Hematopoietic multipotent progenitor cell treated with erythropoietin and hydrocortisone succinate and interleukin-3 and kit ligand, for 8 days (in vitro differentiated cells): Measurements from ENCODE around the gene LTBP2.

Experiments used
- DNase-seq: peaks from one replicate; pipeline ENCODE4 v3.0.0-alpha.2; 2015

The LTBP2 gene

GRCh38 chr14:74569806-74570591 is 42.0 kb downstream of the LTBP2 start:
- no peak for DNase-seq

GRCh38 chr14:74569387-74569786 is 42.6 kb downstream of the LTBP2 start:
- DNase-seq, result no peak

- DNase-seq, result no peak
Measured at GRCh38 chr14:74568911-74569310, 43.1 kb downstream of the LTBP2 start.

GRCh38 chr14:74568380-74568649 is 43.7 kb downstream of the LTBP2 start:
- no peak for DNase-seq

- DNase-seq, result no peak
Measured at GRCh38 chr14:74567646-74568379, 44.2 kb downstream of the LTBP2 start.

- no peak for DNase-seq
Measured at GRCh38 chr14:74567219-74567618, 44.8 kb downstream of the LTBP2 start.

GRCh38 chr14:74566174-74567141 is 45.6 kb downstream of the LTBP2 start:
- no peak for DNase-seq

GRCh38 chr14:74563586-74564159 is 48.4 kb downstream of the LTBP2 start:
- DNase-seq, result no peak

- no peak for DNase-seq
Measured at GRCh38 chr14:74563233-74563585, 48.8 kb downstream of the LTBP2 start.

- no peak for DNase-seq
Measured at GRCh38 chr14:74562515-74563232, 49.4 kb downstream of the LTBP2 start.

GRCh38 chr14:74558655-74559054 is 53.4 kb downstream of the LTBP2 start:
- DNase-seq, result no peak

- no peak for DNase-seq
Measured at GRCh38 chr14:74557691-74558090, 54.3 kb downstream of the LTBP2 start.

- no peak for DNase-seq
Measured at GRCh38 chr14:74555476-74556050, 56.5 kb downstream of the LTBP2 start.

GRCh38 chr14:74554742-74555362 is 57.2 kb downstream of the LTBP2 start:
- DNase-seq, result no peak

GRCh38 chr14:74552623-74553022 is 59.4 kb downstream of the LTBP2 start:
- no peak for DNase-seq

GRCh38 chr14:74551431-74552371 is 60.3 kb downstream of the LTBP2 start:
- no peak for DNase-seq

GRCh38 chr14:74551001-74551400 is 61.0 kb downstream of the LTBP2 start:
- no peak for DNase-seq

GRCh38 chr14:74550071-74550470 is 62.0 kb downstream of the LTBP2 start:
- DNase-seq, result no peak

- no peak for DNase-seq
Measured at GRCh38 chr14:74549588-74549987, 62.4 kb downstream of the LTBP2 start.

- DNase-seq, result peak; percentile 38
Measured at GRCh38 chr14:74548881-74549280, 63.2 kb downstream of the LTBP2 start.
